H9 (cell line): Measurements from ENCODE around the gene ARSJ. TPM values are rescaled to one million over a fixed set of nuclear protein-coding genes. Genes with fewer than 3 reads are reported as not detected.

Experiments
- DNase-seq: peaks from one replicate; pipeline ENCODE4 v3.0.0-alpha.2; 2017
- H2AFZ ChIP-seq: one replicate; pipeline ENCODE4 v1.6.1; 2013; ENCODE audit warnings: mild to moderate bottlenecking, low read length, control low read depth, moderate library complexity
- H2AK5ac ChIP-seq: 2 replicates; pipeline ENCODE4 v1.6.1; 2013; ENCODE audit warnings: low read length, control low read depth, mixed read lengths; ENCODE audit not compliant: insufficient read length
- H2BK120ac ChIP-seq: one replicate; pipeline ENCODE4 v1.6.1; 2013; ENCODE audit warnings: low read depth, mild to moderate bottlenecking, low read length, control low read depth, inconsistent platforms; ENCODE audit not compliant: poor library complexity, severe bottlenecking
- H2BK12ac ChIP-seq: 2 replicates; pipeline ENCODE4 v1.6.1; 2013; ENCODE audit warnings: low read length, control low read depth, mixed read lengths, low read depth; ENCODE audit not compliant: insufficient read length
- H2BK15ac ChIP-seq: 2 replicates; pipeline ENCODE4 v1.6.1; 2013; ENCODE audit warnings: low read depth, low read length, control low read depth
- H2BK20ac ChIP-seq: one replicate; pipeline ENCODE4 v1.6.1; 2013; ENCODE audit warnings: low read depth, mild to moderate bottlenecking, low read length, control low read depth, inconsistent platforms; ENCODE audit not compliant: poor library complexity, severe bottlenecking
- H2BK5ac ChIP-seq: 2 replicates; pipeline ENCODE4 v1.6.1; 2013; ENCODE audit warnings: low read length, control low read depth, mixed read lengths; ENCODE audit not compliant: insufficient read length
- H3K14ac ChIP-seq: 2 replicates; pipeline ENCODE4 v1.6.1; 2013; ENCODE audit warnings: low read length, control low read depth; ENCODE audit not compliant: insufficient read depth
- H3K18ac ChIP-seq: 2 replicates; pipeline ENCODE4 v1.6.1; 2013; ENCODE audit warnings: low read depth, mild to moderate bottlenecking, mixed read lengths, low read length, control low read depth; ENCODE audit not compliant: insufficient read length
- H3K23ac ChIP-seq: 2 replicates; pipeline ENCODE4 v1.6.1; 2013; ENCODE audit warnings: low read length, control low read depth, mixed read lengths, low read depth; ENCODE audit not compliant: insufficient read length
- H3K23me2 ChIP-seq: 2 replicates; pipeline ENCODE4 v1.6.1; 2013; ENCODE audit warnings: low read depth, mild to moderate bottlenecking, mixed read lengths, low read length, control low read depth; ENCODE audit not compliant: insufficient read length, poor library complexity, severe bottlenecking
- H3K27ac ChIP-seq: 2 replicates; pipeline ENCODE4 v1.5.1; 2013; ENCODE audit warnings: low read length, control low read depth, mixed read lengths, low read depth; ENCODE audit not compliant: insufficient read length
- H3K27me3 ChIP-seq: 2 replicates; pipeline ENCODE4 v1.6.1; 2013; ENCODE audit warnings: low read length, control low read depth, inconsistent platforms; ENCODE audit not compliant: insufficient read depth
- H3K4ac ChIP-seq: 2 replicates; pipeline ENCODE4 v1.6.1; 2013; ENCODE audit warnings: low read depth, mild to moderate bottlenecking, control low read depth, inconsistent platforms, low read length, moderate library complexity
- H3K4me1 ChIP-seq: 2 replicates; pipeline ENCODE4 v1.6.1; 2013; ENCODE audit warnings: low read length, control low read depth, inconsistent platforms; ENCODE audit not compliant: insufficient read depth
- H3K4me2 ChIP-seq: 2 replicates; pipeline ENCODE4 v1.6.1; 2013; ENCODE audit warnings: low read length, control low read depth, mixed read lengths; ENCODE audit not compliant: insufficient read length, insufficient read depth
- H3K56ac ChIP-seq: 2 replicates; pipeline ENCODE4 v1.6.1; 2013; ENCODE audit warnings: low read depth, mild to moderate bottlenecking, mixed read lengths, low read length, control low read depth; ENCODE audit not compliant: insufficient read length
- H3K79me1 ChIP-seq: 2 replicates; pipeline ENCODE4 v1.6.1; 2013; ENCODE audit warnings: low read depth, mild to moderate bottlenecking, moderate library complexity, low read length, control low read depth, inconsistent platforms; ENCODE audit not compliant: insufficient read depth, poor library complexity, severe bottlenecking
- H3K79me2 ChIP-seq: 2 replicates; pipeline ENCODE4 v1.6.1; 2013; ENCODE audit warnings: low read length, control low read depth, inconsistent platforms; ENCODE audit not compliant: insufficient read depth
- H3K9ac ChIP-seq: 2 replicates; pipeline ENCODE4 v1.6.1; 2013; ENCODE audit warnings: low read length, control low read depth, mixed read lengths; ENCODE audit not compliant: insufficient read length; ENCODE audit errors: extremely low read depth
- H3K9me3 ChIP-seq: one replicate; pipeline ENCODE4 v1.6.1; 2013; ENCODE audit warnings: low read depth, low read length, inconsistent platforms; ENCODE audit not compliant: control insufficient read depth
- H3T11ph ChIP-seq: one replicate; pipeline ENCODE4 v1.6.1; 2013; ENCODE audit warnings: mild to moderate bottlenecking, low read length, control low read depth, inconsistent platforms
- H4K20me1 ChIP-seq: one replicate; pipeline ENCODE4 v1.6.1; 2013; ENCODE audit not compliant: control insufficient read depth, insufficient read length, insufficient read depth
- H4K5ac ChIP-seq: 2 replicates; pipeline ENCODE4 v1.6.1; 2013; ENCODE audit warnings: low read depth, mild to moderate bottlenecking, mixed read lengths, low read length, control low read depth; ENCODE audit not compliant: insufficient read length
- H4K8ac ChIP-seq: replicated peaks from 2 replicates; pipeline ENCODE4 v1.6.1; 2013; ENCODE audit warnings: low read length, control low read depth, mixed read lengths, low read depth; ENCODE audit not compliant: insufficient read length
- H4K91ac ChIP-seq: 2 replicates; pipeline ENCODE4 v1.6.1; 2013; ENCODE audit warnings: low read depth, mild to moderate bottlenecking, moderate library complexity, mixed read lengths, low read length, control low read depth; ENCODE audit not compliant: insufficient read length
- H3K27ac Mint-ChIP-seq, 3 experiments: 2 replicates in 2 of 3; 3 replicates in 1 of 3; pipeline ENCODE4 v1.8.0; 2020 to 2021; ENCODE audit warnings: mixed read lengths in 3 of 3, mild to moderate bottlenecking in 1 of 3, moderate library complexity in 1 of 3
- H3K27me3 Mint-ChIP-seq: 2 replicates; pipeline ENCODE4 v1.8.0; 2021; ENCODE audit warnings: low read depth, mild to moderate bottlenecking, moderate library complexity, mixed read lengths
- H3K36me3 Mint-ChIP-seq, 3 experiments: 2 replicates in 2 of 3; 3 replicates in 1 of 3; pipeline ENCODE4 v1.8.0; 2020 to 2021; ENCODE audit warnings: low read depth in 3 of 3, mixed read lengths in 3 of 3; ENCODE audit not compliant: insufficient read depth in 1 of 3
- H3K4me1 Mint-ChIP-seq, 2 experiments: 2 replicates each; pipeline ENCODE4 v1.8.0; 2020; ENCODE audit warnings: mixed read lengths in 2 of 2
- H3K4me3 Mint-ChIP-seq, 2 experiments: 2 replicates in 1 of 2; 3 replicates in 1 of 2; pipeline ENCODE4 v1.8.0; 2020 to 2021; ENCODE audit warnings: mild to moderate bottlenecking in 2 of 2, mixed read lengths in 2 of 2, moderate library complexity in 1 of 2
- H3K9me3 Mint-ChIP-seq, 2 experiments: 2 replicates in 1 of 2; 3 replicates in 1 of 2; pipeline ENCODE4 v1.8.0; 2020; ENCODE audit warnings: mild to moderate bottlenecking in 2 of 2, mixed read lengths in 2 of 2, moderate library complexity in 1 of 2
- WGBS: extraction: QIAGEN DNeasy Blood & Tissue Kit; methylation state at CpG from one replicate; pipeline ENCODE4 v1.1.7; 2013; ENCODE audit warnings: missing lambda C conversion rate, low lambda C conversion rate, mixed read lengths; ENCODE audit not compliant: insufficient read length; ENCODE audit errors: extremely low coverage; 5-methylcytosine and 5-hydroxymethylcytosine counted together
- total RNA-seq: library from RNA; stranded (reverse); gene quantifications from 2 replicates; pipeline ENCODE4 v1.2.1, GENCODE V29; 2021
- TF ChIP-seq, protein P1 (sequence below): fragments of 200-600 bp; sonication (generic); conservative IDR thresholded peaks from 3 replicates; pipeline ENCODE4 v1.8.0; 2021; ENCODE audit warnings: antibody characterized with exemption, mild to moderate bottlenecking

Gene ARSJ
- total RNA-seq, 1 experiment from 2014 or later, result 1.1 TPM

DNA sequence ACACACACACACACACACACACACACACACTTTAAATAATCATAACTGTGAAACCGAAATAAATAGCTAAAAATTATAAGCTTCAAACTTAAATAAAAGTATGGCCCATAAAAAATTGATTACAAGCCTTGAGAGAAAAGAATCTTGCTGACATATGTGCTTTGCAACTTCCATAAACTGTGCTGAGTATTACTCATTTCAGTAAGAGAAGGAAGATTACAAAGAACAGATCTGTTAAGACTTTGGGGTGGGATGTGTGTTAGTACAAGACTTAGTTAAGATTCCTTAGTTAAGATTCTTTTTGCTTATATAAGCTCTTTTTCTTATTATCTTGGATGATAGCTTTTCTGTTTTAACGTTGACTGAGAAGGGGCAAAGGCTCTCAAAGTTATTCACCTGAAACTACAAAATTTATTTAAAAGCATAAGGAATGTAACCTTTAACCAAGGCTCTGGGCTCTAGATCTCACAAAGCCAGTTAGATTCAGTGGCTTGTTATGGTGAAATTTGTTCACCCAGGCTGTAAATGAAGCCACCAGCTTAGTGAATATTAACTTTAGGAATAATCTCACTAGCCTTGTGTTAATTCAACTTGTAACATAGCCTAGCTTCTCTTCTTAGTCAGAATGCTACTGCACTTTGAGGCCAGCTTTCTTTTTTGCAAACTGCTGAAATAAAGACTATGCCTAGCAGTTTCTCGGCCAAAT is 58.2 kb downstream of the ARSJ start:
- H3K14ac ChIP-seq, result no peak overlapping the region
- DNase-seq, result no peak
- no peak overlapping the region for H3T11ph ChIP-seq
- no peak overlapping the region for H3K4me2 ChIP-seq
- H3K4me1 ChIP-seq, result no peaks in the 10 kb centered on the region; the same call in 1 of the 2 replicates
- H3K27ac Mint-ChIP-seq, result no peak overlapping the region
- H3K23me2 ChIP-seq, result no peaks in the 10 kb centered on the region
- no peak overlapping the region for H2BK15ac ChIP-seq
- no peak overlapping the region for H2BK12ac ChIP-seq
- H3K4me1 Mint-ChIP-seq, result peaks cover 4 to 7% of the 10 kb centered on the region in 2 experiments
- no peaks in the 10 kb centered on the region for H3K9me3 ChIP-seq
- no peaks in the 10 kb centered on the region for H3K79me2 ChIP-seq
- no peak overlapping the region for H3K23ac ChIP-seq
- H2AFZ ChIP-seq, result no peak overlapping the region
- H4K91ac ChIP-seq, result no peak overlapping the region
- no peak overlapping the region for H3K56ac ChIP-seq
- H3K4me3 Mint-ChIP-seq, result no peak overlapping the region
- no peaks in the 10 kb centered on the region for H3K27me3 Mint-ChIP-seq
- no peaks in the 10 kb centered on the region for H3K79me1 ChIP-seq
- no peak overlapping the region for H2AK5ac ChIP-seq
- no peak overlapping the region for H3K4ac ChIP-seq
- H3K9ac ChIP-seq, result no peak overlapping the region
- no peaks in the 10 kb centered on the region for H3K27me3 ChIP-seq
- H4K8ac ChIP-seq, result no peak overlapping the region
- no peak overlapping the region for H3K27ac ChIP-seq
- H4K5ac ChIP-seq, result no peak overlapping the region
- H3K9me3 Mint-ChIP-seq, result no peaks in the 10 kb centered on the region
- no peak overlapping the region for H2BK20ac ChIP-seq
- H3K18ac ChIP-seq, result no peak overlapping the region
- no CpG with 5 or more reads among the region's 3 CpGs for WGBS
- H2BK120ac ChIP-seq, result no peak overlapping the region
- H2BK5ac ChIP-seq, result no peak overlapping the region
- H3K36me3 Mint-ChIP-seq, result no peaks in the 10 kb centered on the region; a peak in 1 of 7 replicates
- no peaks in the 10 kb centered on the region for H4K20me1 ChIP-seq
- TF ChIP-seq, protein P1, sequence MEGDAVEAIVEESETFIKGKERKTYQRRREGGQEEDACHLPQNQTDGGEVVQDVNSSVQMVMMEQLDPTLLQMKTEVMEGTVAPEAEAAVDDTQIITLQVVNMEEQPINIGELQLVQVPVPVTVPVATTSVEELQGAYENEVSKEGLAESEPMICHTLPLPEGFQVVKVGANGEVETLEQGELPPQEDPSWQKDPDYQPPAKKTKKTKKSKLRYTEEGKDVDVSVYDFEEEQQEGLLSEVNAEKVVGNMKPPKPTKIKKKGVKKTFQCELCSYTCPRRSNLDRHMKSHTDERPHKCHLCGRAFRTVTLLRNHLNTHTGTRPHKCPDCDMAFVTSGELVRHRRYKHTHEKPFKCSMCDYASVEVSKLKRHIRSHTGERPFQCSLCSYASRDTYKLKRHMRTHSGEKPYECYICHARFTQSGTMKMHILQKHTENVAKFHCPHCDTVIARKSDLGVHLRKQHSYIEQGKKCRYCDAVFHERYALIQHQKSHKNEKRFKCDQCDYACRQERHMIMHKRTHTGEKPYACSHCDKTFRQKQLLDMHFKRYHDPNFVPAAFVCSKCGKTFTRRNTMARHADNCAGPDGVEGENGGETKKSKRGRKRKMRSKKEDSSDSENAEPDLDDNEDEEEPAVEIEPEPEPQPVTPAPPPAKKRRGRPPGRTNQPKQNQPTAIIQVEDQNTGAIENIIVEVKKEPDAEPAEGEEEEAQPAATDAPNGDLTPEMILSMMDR, result no peak
